HL-60 (cell line): ENCODE results near the gene PLAGL1.

Experiments used
- DNase-seq, 2 experiments: peaks; one replicate each; pipeline ENCODE4 v3.0.0-alpha.2; 2010 to 2020; ENCODE audit warnings: low read depth in 1 of 2, low spot score in 1 of 2
- H3K27ac ChIP-seq: fragments of 250-450 bp; sonication (Bioruptor Pico); replicated peaks from 2 replicates; pipeline ENCODE4 v1.5.1; 2020; ENCODE audit warnings: mild to moderate bottlenecking, moderate library complexity
- H3K27me3 ChIP-seq: fragments of 250-450 bp; sonication (Bioruptor Pico); 2 replicates; pipeline ENCODE4 v1.5.1; 2021; ENCODE audit warnings: mild to moderate bottlenecking, moderate library complexity; ENCODE audit not compliant: insufficient read depth, poor library complexity, severe bottlenecking
- H3K4me3 ChIP-seq: replicated peaks from 2 replicates; pipeline ENCODE4 v1.5.1; 2011; ENCODE audit warnings: mild to moderate bottlenecking, control low read depth, low read length; ENCODE audit not compliant: insufficient read depth
- GABPA ChIP-seq: IDR thresholded peaks from 2 replicates; pipeline ENCODE4 v1.6.1; 2012; ENCODE audit warnings: low read depth
- POLR2AphosphoS5 ChIP-seq: IDR thresholded peaks from 2 replicates; pipeline ENCODE4 v1.6.1; 2012; ENCODE audit warnings: low read depth
- SPI1 ChIP-seq: IDR thresholded peaks from 2 replicates; pipeline ENCODE4 v1.6.1; 2012; ENCODE audit warnings: low read depth, mild to moderate bottlenecking, borderline replicate concordance
- TF ChIP-seq, protein P1 (sequence below): IDR thresholded peaks from one replicate; pipeline ENCODE4 v1.5.1; 2011; ENCODE audit warnings: low read length, control low read depth, inconsistent platforms; ENCODE audit not compliant: insufficient read depth
- TF ChIP-seq, protein P2 (sequence below): IDR thresholded peaks from 2 replicates; pipeline ENCODE4 v1.6.1; 2012; ENCODE audit warnings: low read depth; ENCODE audit not compliant: insufficient replicate concordance

The PLAGL1 gene

DNA sequence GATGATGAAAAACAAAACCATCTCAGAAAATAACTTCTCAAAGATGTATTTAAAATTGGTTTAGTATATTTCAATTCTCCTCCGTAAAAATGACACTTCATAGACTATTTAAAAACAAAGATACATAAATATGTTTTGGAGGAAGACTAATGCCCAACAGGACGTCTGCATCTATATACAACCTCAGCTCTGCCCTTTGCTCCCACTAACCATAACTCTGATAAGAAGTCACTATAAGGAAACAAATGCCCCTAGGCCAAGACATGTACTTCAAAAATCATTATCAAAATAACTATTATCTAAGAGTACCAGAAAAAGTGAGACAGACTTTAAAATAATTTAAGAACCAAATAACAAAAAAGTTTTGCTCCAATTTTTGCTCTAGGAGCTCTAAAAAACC, 23.4 kb downstream of the PLAGL1 start:
- H3K27ac ChIP-seq, result no peak overlapping the region
- H3K27me3 ChIP-seq, result no peaks in the 10 kb centered on the region
- TF ChIP-seq, protein P1, sequence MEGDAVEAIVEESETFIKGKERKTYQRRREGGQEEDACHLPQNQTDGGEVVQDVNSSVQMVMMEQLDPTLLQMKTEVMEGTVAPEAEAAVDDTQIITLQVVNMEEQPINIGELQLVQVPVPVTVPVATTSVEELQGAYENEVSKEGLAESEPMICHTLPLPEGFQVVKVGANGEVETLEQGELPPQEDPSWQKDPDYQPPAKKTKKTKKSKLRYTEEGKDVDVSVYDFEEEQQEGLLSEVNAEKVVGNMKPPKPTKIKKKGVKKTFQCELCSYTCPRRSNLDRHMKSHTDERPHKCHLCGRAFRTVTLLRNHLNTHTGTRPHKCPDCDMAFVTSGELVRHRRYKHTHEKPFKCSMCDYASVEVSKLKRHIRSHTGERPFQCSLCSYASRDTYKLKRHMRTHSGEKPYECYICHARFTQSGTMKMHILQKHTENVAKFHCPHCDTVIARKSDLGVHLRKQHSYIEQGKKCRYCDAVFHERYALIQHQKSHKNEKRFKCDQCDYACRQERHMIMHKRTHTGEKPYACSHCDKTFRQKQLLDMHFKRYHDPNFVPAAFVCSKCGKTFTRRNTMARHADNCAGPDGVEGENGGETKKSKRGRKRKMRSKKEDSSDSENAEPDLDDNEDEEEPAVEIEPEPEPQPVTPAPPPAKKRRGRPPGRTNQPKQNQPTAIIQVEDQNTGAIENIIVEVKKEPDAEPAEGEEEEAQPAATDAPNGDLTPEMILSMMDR, result no peak
- no peak for TF ChIP-seq SPI1
- TF ChIP-seq POLR2AphosphoS5, result no peak
- TF ChIP-seq, protein P2, sequence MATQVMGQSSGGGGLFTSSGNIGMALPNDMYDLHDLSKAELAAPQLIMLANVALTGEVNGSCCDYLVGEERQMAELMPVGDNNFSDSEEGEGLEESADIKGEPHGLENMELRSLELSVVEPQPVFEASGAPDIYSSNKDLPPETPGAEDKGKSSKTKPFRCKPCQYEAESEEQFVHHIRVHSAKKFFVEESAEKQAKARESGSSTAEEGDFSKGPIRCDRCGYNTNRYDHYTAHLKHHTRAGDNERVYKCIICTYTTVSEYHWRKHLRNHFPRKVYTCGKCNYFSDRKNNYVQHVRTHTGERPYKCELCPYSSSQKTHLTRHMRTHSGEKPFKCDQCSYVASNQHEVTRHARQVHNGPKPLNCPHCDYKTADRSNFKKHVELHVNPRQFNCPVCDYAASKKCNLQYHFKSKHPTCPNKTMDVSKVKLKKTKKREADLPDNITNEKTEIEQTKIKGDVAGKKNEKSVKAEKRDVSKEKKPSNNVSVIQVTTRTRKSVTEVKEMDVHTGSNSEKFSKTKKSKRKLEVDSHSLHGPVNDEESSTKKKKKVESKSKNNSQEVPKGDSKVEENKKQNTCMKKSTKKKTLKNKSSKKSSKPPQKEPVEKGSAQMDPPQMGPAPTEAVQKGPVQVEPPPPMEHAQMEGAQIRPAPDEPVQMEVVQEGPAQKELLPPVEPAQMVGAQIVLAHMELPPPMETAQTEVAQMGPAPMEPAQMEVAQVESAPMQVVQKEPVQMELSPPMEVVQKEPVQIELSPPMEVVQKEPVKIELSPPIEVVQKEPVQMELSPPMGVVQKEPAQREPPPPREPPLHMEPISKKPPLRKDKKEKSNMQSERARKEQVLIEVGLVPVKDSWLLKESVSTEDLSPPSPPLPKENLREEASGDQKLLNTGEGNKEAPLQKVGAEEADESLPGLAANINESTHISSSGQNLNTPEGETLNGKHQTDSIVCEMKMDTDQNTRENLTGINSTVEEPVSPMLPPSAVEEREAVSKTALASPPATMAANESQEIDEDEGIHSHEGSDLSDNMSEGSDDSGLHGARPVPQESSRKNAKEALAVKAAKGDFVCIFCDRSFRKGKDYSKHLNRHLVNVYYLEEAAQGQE, result no peak
- no peak for TF ChIP-seq GABPA
- no peak for DNase-seq
- H3K4me3 ChIP-seq, result no peak overlapping the region

DNA sequence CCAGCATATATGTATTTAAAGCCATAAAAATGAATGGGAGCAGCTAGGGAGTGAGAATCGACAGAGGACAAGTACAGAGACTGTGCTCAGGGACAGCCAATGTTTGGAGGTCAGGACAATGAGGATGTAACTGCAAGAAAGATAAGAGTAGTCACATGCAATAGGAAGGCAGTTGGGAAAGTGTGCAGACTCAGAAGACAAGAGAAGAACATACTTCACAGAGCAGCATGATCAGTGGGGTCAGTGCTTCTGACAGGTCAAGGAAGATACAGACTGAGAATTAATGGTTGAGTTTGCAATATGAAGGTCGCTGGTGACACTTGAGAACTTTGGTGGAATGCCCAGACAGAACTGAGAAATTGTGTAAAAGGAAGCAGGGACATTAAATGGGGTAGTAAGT, 25.1 kb downstream of the PLAGL1 start:
- DNase-seq, result no peak
- no peak for TF ChIP-seq GABPA
- TF ChIP-seq, protein P2, result no peak
- TF ChIP-seq, protein P1, result no peak
- no peak for TF ChIP-seq POLR2AphosphoS5
- TF ChIP-seq SPI1, result no peak
- Histone ChIP-seq H3K27ac (no peak overlapping the region), H3K27me3 (no peaks in the 10 kb centered on the region), H3K4me3 (no peak overlapping the region)

DNA sequence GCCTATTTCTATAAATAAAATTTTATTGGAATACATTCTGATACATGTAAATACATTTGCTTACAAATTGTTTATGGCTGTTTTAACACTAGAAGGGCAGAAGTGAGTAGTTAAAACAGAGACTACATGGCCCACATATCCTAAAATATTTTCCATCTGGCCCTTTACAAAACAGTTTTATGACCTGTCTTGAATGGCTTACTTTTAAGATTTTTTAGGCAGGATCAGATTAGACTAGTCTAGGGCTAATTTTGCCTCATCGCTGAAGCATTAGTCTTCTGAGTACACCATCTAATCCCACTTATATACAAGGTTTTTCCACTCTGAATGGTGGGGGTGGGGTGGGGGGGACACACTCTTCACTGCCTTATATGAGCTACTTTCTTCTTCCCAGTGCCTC, 27.1 kb downstream of the PLAGL1 start:
- H3K27ac ChIP-seq, result no peak overlapping the region
- no peaks in the 10 kb centered on the region for H3K27me3 ChIP-seq
- TF ChIP-seq POLR2AphosphoS5 (no peak), SPI1 (no peak), GABPA (no peak)
- TF ChIP-seq, protein P1, result no peak
- TF ChIP-seq, protein P2, result no peak
- H3K4me3 ChIP-seq, result no peak overlapping the region
- no peak for DNase-seq
